Prostate gland (tissue), 2 donors: ENCODE results near the gene C1QL3. TPM values are rescaled to one million over a fixed set of nuclear protein-coding genes. Genes with fewer than 3 reads are reported as not detected.

Source experiments
- DNase-seq: peaks from one replicate; pipeline ENCODE4 v3.0.0-alpha.2; 2019; ENCODE audit warnings: low spot score
- H3K27ac ChIP-seq, 2 donors: fragments of 200-600 bp; sonication (generic); 2 replicates each; pipeline ENCODE4 v1.5.1; 2017 to 2019
- H3K27me3 ChIP-seq: fragments of 200-600 bp; sonication (generic); replicated peaks from 2 replicates; pipeline ENCODE4 v1.5.1; 2019; ENCODE audit not compliant: insufficient read depth
- H3K36me3 ChIP-seq, 2 donors: fragments of 200-600 bp; sonication (generic); 1 replicate in 1 of 2; 2 replicates in 1 of 2; pipeline versions ENCODE4 v1.5.1 to v1.8.1; 2017 to 2019
- H3K4me1 ChIP-seq: fragments of 200-600 bp; sonication (generic); replicated peaks from 2 replicates; pipeline ENCODE4 v1.5.1; 2019
- H3K4me3 ChIP-seq, 2 donors: fragments of 200-600 bp; sonication (generic); 2 replicates each; pipeline ENCODE4 v1.5.1; 2017 to 2019
- H3K9me3 ChIP-seq: fragments of 200-600 bp; sonication (generic); 2 replicates; pipeline ENCODE4 v1.5.1; 2017
- CTCF ChIP-seq, 4 experiments: fragments of 200-600 bp in 2 of 4; fragments of 450-650 bp in 2 of 4; sonication (generic) in 2 of 4; IDR thresholded peaks; 1 replicate in 3 of 4; 2 replicates in 1 of 4; pipeline ENCODE4 v1.5.1; 2016 to 2019; ENCODE audit warnings: antibody characterized with exemption in 4 of 4, mild to moderate bottlenecking in 2 of 4, moderate library complexity in 2 of 4
- POLR2A ChIP-seq: fragments of 450-650 bp; IDR thresholded peaks from one replicate; pipeline ENCODE4 v1.6.1; 2016; ENCODE audit warnings: antibody characterized with exemption, mild to moderate bottlenecking
- POLR2AphosphoS5 ChIP-seq: sonication (generic); formaldehyde crosslinking; IDR thresholded peaks from one replicate; pipeline ENCODE4 v1.6.1; 2017; ENCODE audit warnings: antibody characterized with exemption
- WGBS: methylation state at CpG from one replicate; pipeline ENCODE4 v1.1.5; 2018; 5-methylcytosine and 5-hydroxymethylcytosine counted together
- intact Hi-C: fragments of 100-400 bp; cut with DNase I; formaldehyde crosslinking; loops from one replicate; pipeline ENCODE4 v1.14.2; 2022
- total RNA-seq, 2 donors: library from RNA; depleted of rRNA; stranded (reverse); fragments of >200 nt; gene quantifications; one replicate each; pipeline ENCODE4 v1.1.0, GENCODE V29; 2016

Gene C1QL3
- total RNA-seq, 2 donors from 2014 or later, result 2.6 TPM; not detected in 1

- no peaks in the 10 kb centered on the region for H3K4me1 ChIP-seq
- TF ChIP-seq POLR2AphosphoS5, result no peak
- WGBS, result 97% methylated on average over 1 of the region's 1 CpG
- H3K4me3 ChIP-seq, result no peak overlapping the region
- no peaks in the 10 kb centered on the region for H3K27me3 ChIP-seq
- H3K36me3 ChIP-seq, result no peaks in the 10 kb centered on the region
- intact Hi-C loops, result no loop called here
- no peak for DNase-seq
- H3K9me3 ChIP-seq, result no peaks in the 10 kb centered on the region
- H3K27ac ChIP-seq, result no peak overlapping the region
These were observed 16.5 kb downstream of the C1QL3 start for GRCh38 chr10:16505161-16505560.

GRCh38 chr10:16497911-16498310, 23.8 kb downstream of the C1QL3 start:
- no peaks in the 10 kb centered on the region for H3K27me3 ChIP-seq
- intact Hi-C loops, result no loop called here
- no peak overlapping the region for H3K4me3 ChIP-seq
- H3K9me3 ChIP-seq, result no peaks in the 10 kb centered on the region
- no peak overlapping the region for H3K27ac ChIP-seq
- DNase-seq, result no peak
- no peaks in the 10 kb centered on the region for H3K36me3 ChIP-seq
- WGBS, result 97% methylated on average over 4 of the region's 4 CpGs
- TF ChIP-seq CTCF (IDR thresholded peaks at IDR 0.05), result no peak
- TF ChIP-seq POLR2A, result no peak
- no peak for TF ChIP-seq POLR2AphosphoS5
- no peaks in the 10 kb centered on the region for H3K4me1 ChIP-seq

- H3K4me3 ChIP-seq, result no peak overlapping the region
- no peak overlapping the region for H3K27ac ChIP-seq
- no peaks in the 10 kb centered on the region for H3K36me3 ChIP-seq
- 83% methylated on average over 10 of the region's 10 CpGs for WGBS
- intact Hi-C loops, result no loop called here
- no peak for DNase-seq
- TF ChIP-seq CTCF (IDR thresholded peaks at IDR 0.05) (no peak), POLR2A (no peak), POLR2AphosphoS5 (no peak)
- H3K9me3 ChIP-seq, result no peaks in the 10 kb centered on the region
- no peaks in the 10 kb centered on the region for H3K27me3 ChIP-seq
- no peaks in the 10 kb centered on the region for H3K4me1 ChIP-seq
These were observed 27.7 kb downstream of the C1QL3 start for GRCh38 chr10:16493884-16494536.

GRCh38 chr10:16491933-16492332, 29.7 kb downstream of the C1QL3 start:
- Histone ChIP-seq H3K9me3 (no peaks in the 10 kb centered on the region), H3K4me3 (no peak overlapping the region), H3K36me3 (no peaks in the 10 kb centered on the region), H3K27ac (no peak overlapping the region), H3K4me1 (no peaks in the 10 kb centered on the region), H3K27me3 (no peaks in the 10 kb centered on the region)
- WGBS, result 61% methylated on average over 2 of the region's 2 CpGs
- intact Hi-C loops, result no loop called here
- DNase-seq, result no peak
- TF ChIP-seq POLR2A (no peak), CTCF (IDR thresholded peaks at IDR 0.05) (no peak), POLR2AphosphoS5 (no peak)

- intact Hi-C loops, result no loop called here
- H3K9me3 ChIP-seq, result no peaks in the 10 kb centered on the region
- DNase-seq, result no peak
- WGBS, result 96% methylated on average over 3 of the region's 3 CpGs
- no peaks in the 10 kb centered on the region for H3K36me3 ChIP-seq
- H3K4me1 ChIP-seq, result no peaks in the 10 kb centered on the region
- H3K27me3 ChIP-seq, result no peaks in the 10 kb centered on the region
- no peak overlapping the region for H3K4me3 ChIP-seq
- no peak for TF ChIP-seq POLR2AphosphoS5
- no peak for TF ChIP-seq POLR2A
- TF ChIP-seq CTCF (IDR thresholded peaks at IDR 0.05), result no peak
- H3K27ac ChIP-seq, result no peak overlapping the region
These were observed 31.2 kb downstream of the C1QL3 start for GRCh38 chr10:16490511-16490910.
